Measurements from ENCODE around the gene ACOXL. TPM values are rescaled to one million over a fixed set of nuclear protein-coding genes. Genes with fewer than 3 reads are reported as not detected.

Gene ACOXL
- total RNA-seq, 2 experiments from 2014 or later = not detected

- Mint-ChIP-seq H3K4me3 (peak overlapping the region; percentile 61), H3K36me3 (ENCODE audit: low read depth) (no peaks in the 10 kb centered on the region), H3K9me3 (no peaks in the 10 kb centered on the region), H3K27ac (peak overlapping the region; percentile 1), H3K27me3 (ENCODE audit: low read depth) (peaks cover 44% of the 10 kb centered on the region), H3K4me1 (ENCODE audit: low read depth) (peaks cover 47% of the 10 kb centered on the region)
- peak; percentile 85 for DNase-seq
- CTCF ChIA-PET = interaction anchor here (0.6 to 2.1 kb wide), 8 partner anchors 15 to 304 kb away, joined by 3 to 11 read pairs (median 3); no protein-coding TSS in a partner anchor
- intact Hi-C loops (cut with micrococcal nuclease) = loop anchor here (1.0 to 10.0 kb wide), 7 partner anchors 62 to 590 kb away; no protein-coding TSS in a partner anchor
Observed at GRCh38 chr2:111116843-111117597, 384.6 kb downstream of the ACOXL start.

GRCh38 chr2:111117598-111118480 is 385.5 kb downstream of the ACOXL start:
- Mint-ChIP-seq H3K36me3 (ENCODE audit: low read depth) (no peaks in the 10 kb centered on the region), H3K4me3 (peak overlapping the region; percentile 61), H3K27ac (no peak overlapping the region), H3K4me1 (ENCODE audit: low read depth) (peaks cover 46% of the 10 kb centered on the region), H3K27me3 (ENCODE audit: low read depth) (peaks cover 39% of the 10 kb centered on the region), H3K9me3 (no peaks in the 10 kb centered on the region)
- CTCF ChIA-PET = interaction anchor here (0.6 to 2.1 kb wide), 8 partner anchors 19 to 584 kb away, joined by 3 to 11 read pairs (median 3); no protein-coding TSS in a partner anchor
- intact Hi-C loops (cut with micrococcal nuclease) = loop anchor here (2.0 to 10.0 kb wide), 6 partner anchors 63 to 589 kb away; no protein-coding TSS in a partner anchor
- DNase-seq = peak; percentile 70

GRCh38 chr2:111118481-111118980 is 386.2 kb downstream of the ACOXL start:
- CTCF ChIA-PET = interaction anchor here (0.7 to 1.6 kb wide), 4 partner anchors 18 to 583 kb away, joined by 3 to 7 read pairs (median 3); no protein-coding TSS in a partner anchor
- Mint-ChIP-seq H3K9me3 (no peaks in the 10 kb centered on the region), H3K4me3 (peak overlapping the region; percentile 61), H3K4me1 (ENCODE audit: low read depth) (peaks cover 50% of the 10 kb centered on the region), H3K27me3 (ENCODE audit: low read depth) (peaks cover 32% of the 10 kb centered on the region), H3K36me3 (ENCODE audit: low read depth) (peaks cover 4% of the 10 kb centered on the region), H3K27ac (peak overlapping the region; percentile 39)
- DNase-seq = no peak
- intact Hi-C loops (cut with micrococcal nuclease) = loop anchor here (5.0 to 10.0 kb wide), 2 partner anchors 266 to 356 kb away; no protein-coding TSS in a partner anchor

- peak; percentile 35 for DNase-seq
- intact Hi-C loops (cut with micrococcal nuclease) = loop anchor here (5.0 to 10.0 kb wide), 2 partner anchors 267 to 356 kb away; no protein-coding TSS in a partner anchor
- Mint-ChIP-seq H3K4me3 (peak overlapping the region; percentile 61), H3K36me3 (ENCODE audit: low read depth) (peaks cover 8% of the 10 kb centered on the region), H3K27me3 (ENCODE audit: low read depth) (peaks cover 26% of the 10 kb centered on the region), H3K9me3 (no peaks in the 10 kb centered on the region), H3K27ac (peak overlapping the region; percentile 59), H3K4me1 (ENCODE audit: low read depth) (peaks cover 53% of the 10 kb centered on the region)
- CTCF ChIA-PET = no interaction called here
Observed at GRCh38 chr2:111118981-111119821, 386.8 kb downstream of the ACOXL start.

GRCh38 chr2:111119822-111120252 is 387.5 kb downstream of the ACOXL start:
- Mint-ChIP-seq H3K36me3 (ENCODE audit: low read depth) (peaks cover 15% of the 10 kb centered on the region), H3K4me1 (ENCODE audit: low read depth) (peaks cover 53% of the 10 kb centered on the region), H3K4me3 (peak overlapping the region; percentile 61), H3K27me3 (ENCODE audit: low read depth) (peaks cover 22% of the 10 kb centered on the region), H3K27ac (no peak overlapping the region), H3K9me3 (no peaks in the 10 kb centered on the region)
- CTCF ChIA-PET = interaction anchor here (1.4 kb wide), 1 partner anchor 49 kb away, joined by 5 read pairs; no protein-coding TSS in a partner anchor
- intact Hi-C loops (cut with micrococcal nuclease) = loop anchor here (2.0 to 10.0 kb wide), 4 partner anchors 268 to 935 kb away; partner anchors contain the start of genes BUB1 and TMEM87B
- DNase-seq = no peak

GRCh38 chr2:111120253-111121027 is 388.1 kb downstream of the ACOXL start, which contains the start of gene BCL2L11:
Gene BCL2L11 (plus strand): TSS chr2:111120914. CDS start chr2:111123746, 2,832 bp downstream.
- Mint-ChIP-seq H3K4me1 (ENCODE audit: low read depth) (peaks cover 52% of the 10 kb centered on the region), H3K27me3 (ENCODE audit: low read depth) (peaks cover 22% of the 10 kb centered on the region)
- intact Hi-C loops (cut with micrococcal nuclease) = loop anchor here (2.0 to 5.0 kb wide), 2 partner anchors 443 to 934 kb away; partner anchors contain the start of genes BUB1 and TMEM87B

GRCh38 chr2:111121028-111121827 is 388.9 kb downstream of the ACOXL start:
- intact Hi-C loops (cut with micrococcal nuclease) = loop anchor here (2.0 to 5.0 kb wide), 2 partner anchors 444 to 934 kb away; partner anchors contain the start of genes BUB1 and TMEM87B
- H3K9me3 Mint-ChIP-seq = no peaks in the 10 kb centered on the region
- peak overlapping the region; percentile 44 for H3K27ac Mint-ChIP-seq
- CTCF ChIA-PET = interaction anchor here (1.4 kb wide), 1 partner anchor 51 kb away, joined by 5 read pairs; no protein-coding TSS in a partner anchor
- peaks cover 51% of the 10 kb centered on the region for H3K4me1 Mint-ChIP-seq (ENCODE audit: low read depth)
- H3K27me3 Mint-ChIP-seq (ENCODE audit: low read depth) = peaks cover 22% of the 10 kb centered on the region
- peaks cover 25% of the 10 kb centered on the region for H3K36me3 Mint-ChIP-seq (ENCODE audit: low read depth)
- DNase-seq = peak; percentile 68
- peak overlapping the region; percentile 83 for H3K4me3 Mint-ChIP-seq

More at GRCh38 chr2:111120253-111121027, 388.1 kb downstream of the ACOXL start, which contains the start of gene BCL2L11:
- peaks cover 20% of the 10 kb centered on the region for H3K36me3 Mint-ChIP-seq (ENCODE audit: low read depth)
- peak; percentile 88 for DNase-seq
- H3K4me3 Mint-ChIP-seq = peak within 1 kb of the TSS; percentile 83
- CTCF ChIA-PET = interaction anchor here (1.4 kb wide), 1 partner anchor 50 kb away, joined by 5 read pairs; no protein-coding TSS in a partner anchor
- H3K9me3 Mint-ChIP-seq = no peaks in the 10 kb centered on the region
- peak within 1 kb of the TSS; percentile 44 for H3K27ac Mint-ChIP-seq

GRCh38 chr2:111121828-111122630 is 389.7 kb downstream of the ACOXL start:
- H3K4me1 Mint-ChIP-seq (ENCODE audit: low read depth) = peaks cover 48% of the 10 kb centered on the region
- peaks cover 21% of the 10 kb centered on the region for H3K27me3 Mint-ChIP-seq (ENCODE audit: low read depth)
- intact Hi-C loops (cut with micrococcal nuclease) = loop anchor here (2.0 to 5.0 kb wide), 2 partner anchors 445 to 933 kb away; partner anchors contain the start of genes BUB1 and TMEM87B
- peak overlapping the region; percentile 83 for H3K4me3 Mint-ChIP-seq
- H3K27ac Mint-ChIP-seq = no peak overlapping the region
- peak; percentile 76 for DNase-seq
- CTCF ChIA-PET = no interaction called here
- peaks cover 33% of the 10 kb centered on the region for H3K36me3 Mint-ChIP-seq (ENCODE audit: low read depth)
- no peaks in the 10 kb centered on the region for H3K9me3 Mint-ChIP-seq
